NB4 (cell line): ENCODE results near the gene MRPL51.

Source experiments
- MYC ChIP-seq: IDR thresholded peaks from 2 replicates; pipeline ENCODE4 v1.6.1; 2011; ENCODE audit warnings: low read depth, low read length
- POLR2A ChIP-seq: IDR thresholded peaks from 2 replicates; pipeline ENCODE4 v1.6.1; 2011; ENCODE audit warnings: mild to moderate bottlenecking; ENCODE audit not compliant: insufficient read length; ENCODE audit errors: extremely low read depth
- TF ChIP-seq, protein P1 (sequence below): IDR thresholded peaks from one replicate; pipeline ENCODE4 v1.5.1; 2012; ENCODE audit warnings: low read depth, low read length
- TF ChIP-seq, protein P2 (sequence below): IDR thresholded peaks from 2 replicates; pipeline ENCODE4 v1.6.1; 2011; ENCODE audit warnings: low read depth, low read length

DNA sequence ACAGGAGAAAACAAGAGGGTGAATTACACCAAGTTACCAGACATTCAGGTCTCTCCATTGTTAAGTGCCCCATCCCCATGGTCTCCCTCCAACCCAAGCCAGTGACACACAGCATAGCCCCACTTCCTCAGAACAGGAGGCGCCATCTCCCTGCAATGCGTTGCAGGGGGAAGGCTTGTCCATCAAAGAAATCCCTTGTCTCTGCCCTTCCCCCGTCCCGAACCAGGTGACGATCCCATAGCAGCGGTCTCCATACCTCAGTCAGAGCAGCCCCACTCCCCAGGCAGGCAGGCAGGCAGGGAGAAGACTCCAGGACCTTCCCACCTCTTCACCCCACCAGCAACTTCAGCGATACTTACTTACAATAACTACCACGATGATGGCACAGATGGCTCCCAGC, 28.5 kb downstream of the MRPL51 start:
- no peak for TF ChIP-seq POLR2A
- TF ChIP-seq, protein P1, sequence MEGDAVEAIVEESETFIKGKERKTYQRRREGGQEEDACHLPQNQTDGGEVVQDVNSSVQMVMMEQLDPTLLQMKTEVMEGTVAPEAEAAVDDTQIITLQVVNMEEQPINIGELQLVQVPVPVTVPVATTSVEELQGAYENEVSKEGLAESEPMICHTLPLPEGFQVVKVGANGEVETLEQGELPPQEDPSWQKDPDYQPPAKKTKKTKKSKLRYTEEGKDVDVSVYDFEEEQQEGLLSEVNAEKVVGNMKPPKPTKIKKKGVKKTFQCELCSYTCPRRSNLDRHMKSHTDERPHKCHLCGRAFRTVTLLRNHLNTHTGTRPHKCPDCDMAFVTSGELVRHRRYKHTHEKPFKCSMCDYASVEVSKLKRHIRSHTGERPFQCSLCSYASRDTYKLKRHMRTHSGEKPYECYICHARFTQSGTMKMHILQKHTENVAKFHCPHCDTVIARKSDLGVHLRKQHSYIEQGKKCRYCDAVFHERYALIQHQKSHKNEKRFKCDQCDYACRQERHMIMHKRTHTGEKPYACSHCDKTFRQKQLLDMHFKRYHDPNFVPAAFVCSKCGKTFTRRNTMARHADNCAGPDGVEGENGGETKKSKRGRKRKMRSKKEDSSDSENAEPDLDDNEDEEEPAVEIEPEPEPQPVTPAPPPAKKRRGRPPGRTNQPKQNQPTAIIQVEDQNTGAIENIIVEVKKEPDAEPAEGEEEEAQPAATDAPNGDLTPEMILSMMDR, result no peak
- TF ChIP-seq, protein P2, sequence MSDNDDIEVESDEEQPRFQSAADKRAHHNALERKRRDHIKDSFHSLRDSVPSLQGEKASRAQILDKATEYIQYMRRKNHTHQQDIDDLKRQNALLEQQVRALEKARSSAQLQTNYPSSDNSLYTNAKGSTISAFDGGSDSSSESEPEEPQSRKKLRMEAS, result no peak
- TF ChIP-seq MYC, result no peak
